Measurements from ENCODE around the gene ZNF888.
"Not testable (repeated sequence)": the region's sequence is repeated elsewhere in the genome, so short reads cannot be mapped to it uniquely, and the experiment has no call there.

Gene ZNF888

GRCh38 chr19:52941523-52941922, 18.3 kb upstream of the ZNF888 start:
- DNase-seq: not testable (repeated sequence)

- DNase-seq: not testable (repeated sequence)
Measured at GRCh38 chr19:52940905-52941304, 17.7 kb upstream of the ZNF888 start.

GRCh38 chr19:52938761-52939160, 15.5 kb upstream of the ZNF888 start:
- no peak for DNase-seq

- DNase-seq: no peak
Measured at GRCh38 chr19:52936954-52937325, 13.7 kb upstream of the ZNF888 start.

GRCh38 chr19:52936151-52936953, 13.1 kb upstream of the ZNF888 start:
- no peak for DNase-seq

- no peak for DNase-seq
Measured at GRCh38 chr19:52935434-52935833, 12.2 kb upstream of the ZNF888 start.

GRCh38 chr19:52924641-52925040, 1.4 kb upstream of the ZNF888 start:
- not testable (repeated sequence) for DNase-seq

GRCh38 chr19:52923778-52924593, 758 bp upstream of the ZNF888 start:
- no peak for DNase-seq

GRCh38 chr19:52917531-52917930, 5.7 kb downstream of the ZNF888 start:
- no peak for DNase-seq

- DNase-seq: no peak
Measured at GRCh38 chr19:52910648-52911047, 12.6 kb downstream of the ZNF888 start.

- not testable (repeated sequence) for DNase-seq
Measured at GRCh38 chr19:52904052-52904780, 19.0 kb downstream of the ZNF888 start.

GRCh38 chr19:52901842-52902241, 21.4 kb downstream of the ZNF888 start:
- DNase-seq: no peak

GRCh38 chr19:52898596-52898995, 24.6 kb downstream of the ZNF888 start:
- not testable (repeated sequence) for DNase-seq

- no peak for DNase-seq
Measured at GRCh38 chr19:52898101-52898500, 25.1 kb downstream of the ZNF888 start.

GRCh38 chr19:52897138-52897935, 25.9 kb downstream of the ZNF888 start, which contains the start of gene ZNF320:
ZNF320 (minus strand) TSS chr19:52897635; CDS start chr19:52890255, 7,380 bp downstream.
- DNase-seq: peak; percentile 92

GRCh38 chr19:52896431-52897137, 26.6 kb downstream of the ZNF888 start:
- peak; percentile 3 for DNase-seq

GRCh38 chr19:52891336-52891735, 31.9 kb downstream of the ZNF888 start:
- no peak for DNase-seq

- no peak for DNase-seq
Measured at GRCh38 chr19:52889931-52890330, 33.3 kb downstream of the ZNF888 start.

- no peak for DNase-seq
Measured at GRCh38 chr19:52889076-52889475, 34.2 kb downstream of the ZNF888 start.

GRCh38 chr19:52880895-52881389, 42.3 kb downstream of the ZNF888 start:
- no peak for DNase-seq

GRCh38 chr19:52872996-52873395, 50.2 kb downstream of the ZNF888 start:
- DNase-seq: not testable (repeated sequence)

Data from fibroblast of skin of abdomen (primary cell).